CD4-positive, alpha-beta T cell treated with Interleukin-17A for 4 hours (primary cell): ENCODE results near the gene TAF1A.

Source experiments
- DNase-seq: peaks from one replicate; pipeline ENCODE4 v3.0.0-alpha.2; 2020; ENCODE audit warnings: mixed read lengths

The TAF1A gene

GRCh38 chr1:222529916-222530315 is 59.8 kb downstream of the TAF1A start:
- no peak for DNase-seq

- no peak for DNase-seq
Observed at GRCh38 chr1:222529181-222529580, 60.6 kb downstream of the TAF1A start.

DNA sequence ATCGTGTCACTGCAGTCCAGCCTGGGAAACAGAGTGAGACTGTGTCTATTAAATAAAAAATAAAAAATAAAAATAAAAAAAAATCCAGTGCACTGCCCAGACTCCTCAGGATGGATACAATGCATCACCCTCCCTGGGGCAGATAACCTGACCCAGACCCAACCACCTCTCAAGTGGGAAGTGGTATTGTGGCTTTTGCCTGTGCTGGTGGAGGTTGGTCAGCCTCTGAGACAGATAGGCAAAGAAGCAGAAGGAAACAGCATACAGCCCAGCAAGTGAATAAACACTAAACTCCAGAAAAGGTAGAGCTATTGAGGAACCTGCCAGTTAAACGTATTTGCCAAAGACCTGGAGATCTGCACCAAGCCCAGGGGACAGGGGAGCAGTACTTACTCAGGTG is 63.8 kb downstream of the TAF1A start:
- DNase-seq = no peak

DNA sequence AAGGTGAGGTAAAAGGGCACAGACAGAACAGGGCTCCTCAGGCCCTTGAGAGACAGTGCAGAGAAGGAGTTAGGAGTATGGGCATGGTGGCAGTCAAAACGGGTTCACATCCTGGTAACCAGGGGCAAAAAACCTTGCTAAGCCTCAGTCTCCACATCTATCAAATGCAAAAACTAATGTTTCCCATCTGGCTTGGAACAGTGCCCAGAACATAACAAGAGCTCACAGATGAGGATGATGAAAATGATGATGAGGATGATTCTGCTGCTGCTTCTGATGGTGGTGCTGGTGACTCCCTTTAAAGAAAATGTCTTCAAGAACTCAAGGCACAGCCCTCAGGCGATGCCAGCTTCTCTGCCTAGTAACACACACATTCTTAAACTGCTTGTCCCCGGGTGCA is 65.9 kb downstream of the TAF1A start:
- no peak for DNase-seq

DNA sequence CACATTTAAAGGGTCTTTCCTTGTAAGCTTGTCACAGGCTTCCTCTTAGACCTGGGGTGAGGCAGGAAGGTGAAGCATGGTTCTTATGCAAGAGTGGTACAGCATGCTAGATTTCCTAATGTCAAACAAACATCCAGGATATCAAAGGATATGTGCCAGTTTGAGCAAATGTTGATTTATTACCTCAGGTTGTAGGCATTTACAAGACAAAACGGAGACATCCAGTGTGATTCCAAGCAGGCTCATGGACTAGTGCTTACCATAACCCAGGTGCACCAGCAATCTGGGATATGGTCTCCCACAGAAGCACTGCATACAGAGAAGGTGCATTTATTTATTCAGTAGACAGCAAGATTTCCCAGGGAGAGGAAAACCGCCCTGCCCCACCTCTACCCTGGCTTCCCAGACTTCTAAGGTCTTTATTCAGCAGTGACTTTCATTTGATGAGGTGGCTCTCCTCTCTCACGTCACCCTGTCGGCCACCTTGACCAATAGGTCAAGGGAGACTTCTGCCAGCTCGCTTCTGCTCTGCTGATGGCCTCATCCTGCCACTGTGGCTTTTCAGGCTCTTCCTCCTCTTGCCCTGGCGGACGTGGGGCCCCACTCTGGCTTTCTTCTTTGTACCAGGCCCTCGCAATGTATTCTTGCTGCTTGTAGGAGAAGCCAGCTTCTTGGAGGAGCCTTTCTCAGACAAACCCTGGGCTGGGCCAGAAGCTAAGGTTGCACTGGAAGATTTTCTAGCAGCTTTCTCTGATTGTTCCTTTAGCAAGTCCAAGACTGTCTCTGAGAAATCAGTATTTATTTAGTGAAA is 67.4 kb downstream of the TAF1A start:
- no peak for DNase-seq

GRCh38 chr1:222521299-222522104 is 68.2 kb downstream of the TAF1A start:
- DNase-seq = no peak
